H9 (cell line): ENCODE results near the gene CENPP. TPM values are rescaled to one million over a fixed set of nuclear protein-coding genes. Genes with fewer than 3 reads are reported as not detected.

Source experiments
- DNase-seq: peaks from one replicate; pipeline ENCODE4 v3.0.0-alpha.2; 2017
- H2AFZ ChIP-seq: one replicate; pipeline ENCODE4 v1.6.1; 2013; ENCODE audit warnings: mild to moderate bottlenecking, low read length, control low read depth, moderate library complexity
- H2AK5ac ChIP-seq: 2 replicates; pipeline ENCODE4 v1.6.1; 2013; ENCODE audit warnings: low read length, control low read depth, mixed read lengths; ENCODE audit not compliant: insufficient read length
- H2BK120ac ChIP-seq: one replicate; pipeline ENCODE4 v1.6.1; 2013; ENCODE audit warnings: low read depth, mild to moderate bottlenecking, low read length, control low read depth, inconsistent platforms; ENCODE audit not compliant: poor library complexity, severe bottlenecking
- H2BK12ac ChIP-seq: 2 replicates; pipeline ENCODE4 v1.6.1; 2013; ENCODE audit warnings: low read length, control low read depth, mixed read lengths, low read depth; ENCODE audit not compliant: insufficient read length
- H2BK15ac ChIP-seq: 2 replicates; pipeline ENCODE4 v1.6.1; 2013; ENCODE audit warnings: low read depth, low read length, control low read depth
- H2BK20ac ChIP-seq: one replicate; pipeline ENCODE4 v1.6.1; 2013; ENCODE audit warnings: low read depth, mild to moderate bottlenecking, low read length, control low read depth, inconsistent platforms; ENCODE audit not compliant: poor library complexity, severe bottlenecking
- H2BK5ac ChIP-seq: 2 replicates; pipeline ENCODE4 v1.6.1; 2013; ENCODE audit warnings: low read length, control low read depth, mixed read lengths; ENCODE audit not compliant: insufficient read length
- H3K14ac ChIP-seq: 2 replicates; pipeline ENCODE4 v1.6.1; 2013; ENCODE audit warnings: low read length, control low read depth; ENCODE audit not compliant: insufficient read depth
- H3K18ac ChIP-seq: 2 replicates; pipeline ENCODE4 v1.6.1; 2013; ENCODE audit warnings: low read depth, mild to moderate bottlenecking, mixed read lengths, low read length, control low read depth; ENCODE audit not compliant: insufficient read length
- H3K23ac ChIP-seq: 2 replicates; pipeline ENCODE4 v1.6.1; 2013; ENCODE audit warnings: low read length, control low read depth, mixed read lengths, low read depth; ENCODE audit not compliant: insufficient read length
- H3K23me2 ChIP-seq: 2 replicates; pipeline ENCODE4 v1.6.1; 2013; ENCODE audit warnings: low read depth, mild to moderate bottlenecking, mixed read lengths, low read length, control low read depth; ENCODE audit not compliant: insufficient read length, poor library complexity, severe bottlenecking
- H3K27ac ChIP-seq: 2 replicates; pipeline ENCODE4 v1.5.1; 2013; ENCODE audit warnings: low read length, control low read depth, mixed read lengths, low read depth; ENCODE audit not compliant: insufficient read length
- H3K27me3 ChIP-seq: 2 replicates; pipeline ENCODE4 v1.6.1; 2013; ENCODE audit warnings: low read length, control low read depth, inconsistent platforms; ENCODE audit not compliant: insufficient read depth
- H3K4ac ChIP-seq: 2 replicates; pipeline ENCODE4 v1.6.1; 2013; ENCODE audit warnings: low read depth, mild to moderate bottlenecking, control low read depth, inconsistent platforms, low read length, moderate library complexity
- H3K4me1 ChIP-seq: 2 replicates; pipeline ENCODE4 v1.6.1; 2013; ENCODE audit warnings: low read length, control low read depth, inconsistent platforms; ENCODE audit not compliant: insufficient read depth
- H3K4me2 ChIP-seq: 2 replicates; pipeline ENCODE4 v1.6.1; 2013; ENCODE audit warnings: low read length, control low read depth, mixed read lengths; ENCODE audit not compliant: insufficient read length, insufficient read depth
- H3K56ac ChIP-seq: 2 replicates; pipeline ENCODE4 v1.6.1; 2013; ENCODE audit warnings: low read depth, mild to moderate bottlenecking, mixed read lengths, low read length, control low read depth; ENCODE audit not compliant: insufficient read length
- H3K79me1 ChIP-seq: 2 replicates; pipeline ENCODE4 v1.6.1; 2013; ENCODE audit warnings: low read depth, mild to moderate bottlenecking, moderate library complexity, low read length, control low read depth, inconsistent platforms; ENCODE audit not compliant: insufficient read depth, poor library complexity, severe bottlenecking
- H3K79me2 ChIP-seq: 2 replicates; pipeline ENCODE4 v1.6.1; 2013; ENCODE audit warnings: low read length, control low read depth, inconsistent platforms; ENCODE audit not compliant: insufficient read depth
- H3K9ac ChIP-seq: 2 replicates; pipeline ENCODE4 v1.6.1; 2013; ENCODE audit warnings: low read length, control low read depth, mixed read lengths; ENCODE audit not compliant: insufficient read length; ENCODE audit errors: extremely low read depth
- H3K9me3 ChIP-seq: one replicate; pipeline ENCODE4 v1.6.1; 2013; ENCODE audit warnings: low read depth, low read length, inconsistent platforms; ENCODE audit not compliant: control insufficient read depth
- H3T11ph ChIP-seq: one replicate; pipeline ENCODE4 v1.6.1; 2013; ENCODE audit warnings: mild to moderate bottlenecking, low read length, control low read depth, inconsistent platforms
- H4K20me1 ChIP-seq: one replicate; pipeline ENCODE4 v1.6.1; 2013; ENCODE audit not compliant: control insufficient read depth, insufficient read length, insufficient read depth
- H4K5ac ChIP-seq: 2 replicates; pipeline ENCODE4 v1.6.1; 2013; ENCODE audit warnings: low read depth, mild to moderate bottlenecking, mixed read lengths, low read length, control low read depth; ENCODE audit not compliant: insufficient read length
- H4K8ac ChIP-seq: replicated peaks from 2 replicates; pipeline ENCODE4 v1.6.1; 2013; ENCODE audit warnings: low read length, control low read depth, mixed read lengths, low read depth; ENCODE audit not compliant: insufficient read length
- H4K91ac ChIP-seq: 2 replicates; pipeline ENCODE4 v1.6.1; 2013; ENCODE audit warnings: low read depth, mild to moderate bottlenecking, moderate library complexity, mixed read lengths, low read length, control low read depth; ENCODE audit not compliant: insufficient read length
- H3K27ac Mint-ChIP-seq, 3 experiments: 2 replicates in 2 of 3; 3 replicates in 1 of 3; pipeline ENCODE4 v1.8.0; 2020 to 2021; ENCODE audit warnings: mixed read lengths in 3 of 3, mild to moderate bottlenecking in 1 of 3, moderate library complexity in 1 of 3
- H3K27me3 Mint-ChIP-seq: 2 replicates; pipeline ENCODE4 v1.8.0; 2021; ENCODE audit warnings: low read depth, mild to moderate bottlenecking, moderate library complexity, mixed read lengths
- H3K36me3 Mint-ChIP-seq, 3 experiments: 2 replicates in 2 of 3; 3 replicates in 1 of 3; pipeline ENCODE4 v1.8.0; 2020 to 2021; ENCODE audit warnings: low read depth in 3 of 3, mixed read lengths in 3 of 3; ENCODE audit not compliant: insufficient read depth in 1 of 3
- H3K4me1 Mint-ChIP-seq, 2 experiments: 2 replicates each; pipeline ENCODE4 v1.8.0; 2020; ENCODE audit warnings: mixed read lengths in 2 of 2
- H3K4me3 Mint-ChIP-seq, 2 experiments: 2 replicates in 1 of 2; 3 replicates in 1 of 2; pipeline ENCODE4 v1.8.0; 2020 to 2021; ENCODE audit warnings: mild to moderate bottlenecking in 2 of 2, mixed read lengths in 2 of 2, moderate library complexity in 1 of 2
- H3K9me3 Mint-ChIP-seq, 2 experiments: 2 replicates in 1 of 2; 3 replicates in 1 of 2; pipeline ENCODE4 v1.8.0; 2020; ENCODE audit warnings: mild to moderate bottlenecking in 2 of 2, mixed read lengths in 2 of 2, moderate library complexity in 1 of 2
- WGBS: extraction: QIAGEN DNeasy Blood & Tissue Kit; methylation state at CpG from one replicate; pipeline ENCODE4 v1.1.7; 2013; ENCODE audit warnings: missing lambda C conversion rate, low lambda C conversion rate, mixed read lengths; ENCODE audit not compliant: insufficient read length; ENCODE audit errors: extremely low coverage; 5-methylcytosine and 5-hydroxymethylcytosine counted together
- total RNA-seq: library from RNA; stranded (reverse); gene quantifications from 2 replicates; pipeline ENCODE4 v1.2.1, GENCODE V29; 2021
- TF ChIP-seq, protein P1 (sequence below): fragments of 200-600 bp; sonication (generic); conservative IDR thresholded peaks from 3 replicates; pipeline ENCODE4 v1.8.0; 2021; ENCODE audit warnings: antibody characterized with exemption, mild to moderate bottlenecking

Gene CENPP
- total RNA-seq, 1 experiment from 2014 or later, result 9.1 TPM

DNA sequence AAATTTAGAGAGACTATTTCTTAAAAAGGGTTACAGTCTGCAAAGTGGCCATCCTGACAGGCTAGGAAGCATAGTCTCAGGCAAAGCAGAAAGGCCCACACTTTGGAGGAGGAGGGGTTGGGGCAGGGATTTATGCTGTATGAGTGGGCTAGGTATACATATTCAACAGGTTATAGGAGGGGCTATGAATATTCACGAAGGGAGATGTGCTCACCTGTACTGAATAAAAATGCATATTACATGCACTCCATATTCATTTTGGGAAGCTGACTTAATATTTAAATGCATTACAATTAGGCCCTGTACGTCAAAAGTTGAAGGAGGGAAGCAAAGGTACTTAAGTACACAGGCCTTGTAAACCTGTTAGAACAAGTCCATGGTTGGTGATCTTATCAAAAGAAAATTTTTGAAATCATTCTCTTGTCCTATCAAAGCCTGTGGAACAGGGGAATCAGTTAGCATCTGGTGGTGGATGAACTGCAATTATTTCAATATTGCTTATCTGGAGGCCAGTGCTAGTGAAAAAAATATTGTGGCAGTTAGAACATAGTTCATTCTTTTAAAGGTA, 1.6 kb downstream of the CENPP start:
- Histone ChIP-seq H3T11ph (no peak overlapping the region), H4K91ac (no peak overlapping the region), H4K8ac (no peak overlapping the region), H3K18ac (no peak overlapping the region), H2BK20ac (no peak overlapping the region), H3K23ac (no peak overlapping the region), H3K27ac (no peak overlapping the region), H2BK5ac (no peak overlapping the region), H3K56ac (no peak overlapping the region), H4K5ac (no peak overlapping the region), H3K27me3 (no peaks in the 10 kb centered on the region), H3K4me2 (no peak overlapping the region), H2BK120ac (no peak overlapping the region), H3K14ac (no peak overlapping the region), H2BK12ac (no peak overlapping the region), H2BK15ac (no peak overlapping the region), H3K4me1 (no peaks in the 10 kb centered on the region), H3K4ac (no peak overlapping the region), H3K79me1 (no peaks in the 10 kb centered on the region), H3K79me2 (peaks cover 6% of the 10 kb centered on the region; the same call in 1 of the 2 replicates), H3K23me2 (no peaks in the 10 kb centered on the region), H2AFZ (no peak overlapping the region), H4K20me1 (no peaks in the 10 kb centered on the region), H2AK5ac (no peak overlapping the region), H3K9ac (no peak overlapping the region), H3K9me3 (no peaks in the 10 kb centered on the region)
- no peaks in the 10 kb centered on the region; the same call in 1 of the 2 replicates for H3K27me3 Mint-ChIP-seq
- H3K27ac Mint-ChIP-seq, result no peak overlapping the region
- H3K4me3 Mint-ChIP-seq, result peak overlapping the region; percentile 99
- no peak for DNase-seq
- no CpG with 5 or more reads among the region's 2 CpGs for WGBS
- no peaks in the 10 kb centered on the region; a peak in 1 of 5 replicates for H3K9me3 Mint-ChIP-seq
- peaks cover 19 to 21% of the 10 kb centered on the region in 2 experiments for H3K4me1 Mint-ChIP-seq
- TF ChIP-seq, protein P1, sequence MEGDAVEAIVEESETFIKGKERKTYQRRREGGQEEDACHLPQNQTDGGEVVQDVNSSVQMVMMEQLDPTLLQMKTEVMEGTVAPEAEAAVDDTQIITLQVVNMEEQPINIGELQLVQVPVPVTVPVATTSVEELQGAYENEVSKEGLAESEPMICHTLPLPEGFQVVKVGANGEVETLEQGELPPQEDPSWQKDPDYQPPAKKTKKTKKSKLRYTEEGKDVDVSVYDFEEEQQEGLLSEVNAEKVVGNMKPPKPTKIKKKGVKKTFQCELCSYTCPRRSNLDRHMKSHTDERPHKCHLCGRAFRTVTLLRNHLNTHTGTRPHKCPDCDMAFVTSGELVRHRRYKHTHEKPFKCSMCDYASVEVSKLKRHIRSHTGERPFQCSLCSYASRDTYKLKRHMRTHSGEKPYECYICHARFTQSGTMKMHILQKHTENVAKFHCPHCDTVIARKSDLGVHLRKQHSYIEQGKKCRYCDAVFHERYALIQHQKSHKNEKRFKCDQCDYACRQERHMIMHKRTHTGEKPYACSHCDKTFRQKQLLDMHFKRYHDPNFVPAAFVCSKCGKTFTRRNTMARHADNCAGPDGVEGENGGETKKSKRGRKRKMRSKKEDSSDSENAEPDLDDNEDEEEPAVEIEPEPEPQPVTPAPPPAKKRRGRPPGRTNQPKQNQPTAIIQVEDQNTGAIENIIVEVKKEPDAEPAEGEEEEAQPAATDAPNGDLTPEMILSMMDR, result no peak
- peaks cover 3 to 10% (median 10%) of the 10 kb centered on the region in 3 experiments; a peak in 5 of 7 replicates for H3K36me3 Mint-ChIP-seq
